Coronary artery (tissue), 2 donors: ENCODE results near the gene B4GALT1.

Source experiments
- DNase-seq: peaks from one replicate; pipeline ENCODE4 v3.0.0-alpha.2; 2017; ENCODE audit warnings: low spot score
- H3K27ac ChIP-seq, 2 donors: fragments of 200-600 bp; sonication (generic); one replicate each; pipeline ENCODE4 v1.5.1; 2016 to 2019
- H3K4me3 ChIP-seq: fragments of 200-600 bp; sonication (generic); 2 replicates; pipeline ENCODE4 v1.5.1; 2016; ENCODE audit warnings: mild to moderate bottlenecking, moderate library complexity
- CTCF ChIP-seq: fragments of 200-600 bp; sonication (generic); IDR thresholded peaks from one replicate; pipeline ENCODE4 v1.5.1; 2019; ENCODE audit warnings: antibody characterized with exemption

The B4GALT1 gene

GRCh38 chr9:33131790-33132772 lies 35.1 kb downstream of the B4GALT1 start:
- no peak for TF ChIP-seq CTCF

GRCh38 chr9:33130961-33131789 lies 36.0 kb downstream of the B4GALT1 start:
- TF ChIP-seq CTCF, result no peak
- no peak for DNase-seq
- peak overlapping the region in 1 of 2 donors; percentile 14 for H3K27ac ChIP-seq
- H3K4me3 ChIP-seq, result no peak overlapping the region

More at GRCh38 chr9:33131790-33132772, 35.1 kb downstream of the B4GALT1 start:
- no peak for DNase-seq
- Histone ChIP-seq H3K27ac (peak overlapping the region in 1 of 2 donors; percentile 46), H3K4me3 (no peak overlapping the region)

GRCh38 chr9:33129886-33130881 lies 37.0 kb downstream of the B4GALT1 start:
- Histone ChIP-seq H3K4me3 (no peak overlapping the region), H3K27ac (no peak overlapping the region)
- TF ChIP-seq CTCF, result no peak
- no peak for DNase-seq

- DNase-seq, result no peak
- Histone ChIP-seq H3K4me3 (no peak overlapping the region), H3K27ac (no peak overlapping the region)
- TF ChIP-seq CTCF, result no peak
Observed at GRCh38 chr9:33129251-33129885, 37.8 kb downstream of the B4GALT1 start.

GRCh38 chr9:33128570-33128969 lies 38.6 kb downstream of the B4GALT1 start:
- no peak overlapping the region for H3K4me3 ChIP-seq
- DNase-seq, result no peak
- no peak for TF ChIP-seq CTCF
- H3K27ac ChIP-seq, result no peak overlapping the region

GRCh38 chr9:33127881-33128280 lies 39.3 kb downstream of the B4GALT1 start:
- DNase-seq, result no peak
- Histone ChIP-seq H3K4me3 (no peak overlapping the region), H3K27ac (no peak overlapping the region)
- no peak for TF ChIP-seq CTCF
